Measurements from ENCODE around the gene SETD3. TPM values are rescaled to one million over a fixed set of nuclear protein-coding genes. Genes with fewer than 3 reads are reported as not detected.

Gene SETD3
- total and polyA plus RNA-seq, 9 donors = 27.9 to 133 (median 79.2) TPM

DNA sequence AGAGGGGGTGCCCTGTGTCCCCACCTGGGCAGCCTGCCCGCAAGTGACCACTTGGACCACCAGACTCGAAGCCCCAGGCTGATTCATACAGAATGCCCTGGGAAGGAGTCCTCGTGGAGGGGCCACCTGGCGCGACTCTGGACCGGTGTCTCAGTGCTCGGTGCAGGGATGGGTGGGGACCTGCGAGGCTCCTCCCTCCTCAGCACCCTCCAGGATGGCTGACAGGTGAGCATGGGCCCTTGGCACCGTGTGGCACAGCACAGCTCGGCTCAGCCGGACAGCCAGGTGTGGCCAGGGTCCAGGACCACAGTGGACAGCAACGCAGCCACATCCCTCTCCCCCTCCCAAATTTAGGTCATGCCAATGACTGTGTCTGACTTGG, 45.0 kb upstream of the SETD3 start:
- Histone ChIP-seq H3K27me3 (no peaks in the 10 kb centered on the region), H3K27ac (no peak overlapping the region), H3K4me1 (ENCODE audit: insufficient read depth) (peaks cover 18% of the 10 kb centered on the region), H3K36me3 (no peaks in the 10 kb centered on the region), H3K9me3 (no peaks in the 10 kb centered on the region), H3K4me3 (no peak overlapping the region)
- TF ChIP-seq POLR2A (IDR thresholded peaks at IDR 0.05) = no peak
- no peak for TF ChIP-seq EP300 (IDR thresholded peaks at IDR 0.05)
- TF ChIP-seq, protein P1, sequence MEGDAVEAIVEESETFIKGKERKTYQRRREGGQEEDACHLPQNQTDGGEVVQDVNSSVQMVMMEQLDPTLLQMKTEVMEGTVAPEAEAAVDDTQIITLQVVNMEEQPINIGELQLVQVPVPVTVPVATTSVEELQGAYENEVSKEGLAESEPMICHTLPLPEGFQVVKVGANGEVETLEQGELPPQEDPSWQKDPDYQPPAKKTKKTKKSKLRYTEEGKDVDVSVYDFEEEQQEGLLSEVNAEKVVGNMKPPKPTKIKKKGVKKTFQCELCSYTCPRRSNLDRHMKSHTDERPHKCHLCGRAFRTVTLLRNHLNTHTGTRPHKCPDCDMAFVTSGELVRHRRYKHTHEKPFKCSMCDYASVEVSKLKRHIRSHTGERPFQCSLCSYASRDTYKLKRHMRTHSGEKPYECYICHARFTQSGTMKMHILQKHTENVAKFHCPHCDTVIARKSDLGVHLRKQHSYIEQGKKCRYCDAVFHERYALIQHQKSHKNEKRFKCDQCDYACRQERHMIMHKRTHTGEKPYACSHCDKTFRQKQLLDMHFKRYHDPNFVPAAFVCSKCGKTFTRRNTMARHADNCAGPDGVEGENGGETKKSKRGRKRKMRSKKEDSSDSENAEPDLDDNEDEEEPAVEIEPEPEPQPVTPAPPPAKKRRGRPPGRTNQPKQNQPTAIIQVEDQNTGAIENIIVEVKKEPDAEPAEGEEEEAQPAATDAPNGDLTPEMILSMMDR (IDR thresholded peaks at IDR 0.05) = no peak
- peak in 1 of 5 donors; percentile 33 for DNase-seq
- WGBS, 3 donors = 92 to 96% (median 93%) methylated on average over 5 to 12 of the region's 12 CpGs
- intact Hi-C loops (cut with DNase I) = loop anchor here in 2 of 4 donors (5.0 to 10.0 kb wide), 2 partner anchors 37 to 359 kb away; no protein-coding TSS in a partner anchor

DNA sequence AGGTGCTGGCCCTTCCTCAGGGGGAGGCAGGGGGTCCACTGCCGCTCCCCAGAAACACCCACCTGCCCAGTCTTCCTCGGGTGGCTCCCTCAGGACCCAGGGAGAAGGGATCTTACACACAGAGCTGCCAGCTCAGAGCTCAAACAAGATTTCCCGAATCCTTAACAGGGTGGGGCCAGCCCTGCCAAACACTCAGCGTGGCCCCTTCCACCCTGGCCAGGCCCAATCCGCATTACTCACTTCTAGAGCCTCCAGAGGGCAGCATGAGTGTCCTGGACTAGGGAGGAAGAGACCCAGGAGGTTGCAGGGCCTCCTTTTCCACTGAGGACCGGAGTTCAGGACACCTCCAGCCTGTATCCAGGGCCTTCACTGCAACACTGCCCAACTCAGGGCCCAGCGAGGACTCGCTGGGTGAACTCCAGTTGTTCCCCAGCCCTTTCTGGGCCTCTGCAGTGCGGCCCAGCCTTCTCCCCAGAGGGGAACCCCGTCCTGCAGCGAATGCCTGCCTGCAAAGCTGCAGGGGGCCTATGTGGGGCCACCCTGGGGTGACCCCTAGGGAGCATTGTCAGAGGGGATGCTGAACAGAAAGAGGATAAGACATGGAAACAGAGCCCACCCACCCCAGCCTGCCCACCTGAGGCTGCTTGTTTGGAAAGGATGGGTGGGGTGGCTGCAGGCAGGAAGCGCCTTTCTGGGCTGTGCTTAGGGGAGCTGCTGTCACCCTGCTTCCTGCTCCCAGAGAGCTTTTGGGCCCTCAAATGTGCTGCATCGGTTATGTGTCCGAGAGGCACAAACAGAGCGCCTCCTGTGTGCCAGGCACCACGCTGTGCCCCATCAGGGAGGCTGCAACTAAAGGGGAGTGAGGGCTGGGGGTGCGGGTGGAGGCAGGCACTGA, 44.4 kb upstream of the SETD3 start:
- Histone ChIP-seq H3K4me3 (no peak overlapping the region), H3K4me1 (ENCODE audit: insufficient read depth) (peaks cover 18% of the 10 kb centered on the region), H3K27me3 (no peaks in the 10 kb centered on the region), H3K9me3 (no peaks in the 10 kb centered on the region), H3K36me3 (no peaks in the 10 kb centered on the region), H3K27ac (no peak overlapping the region)
- intact Hi-C loops (cut with DNase I) = loop anchor here in 3 of 4 donors (5.0 to 10.0 kb wide), 3 partner anchors 37 to 360 kb away; no protein-coding TSS in a partner anchor
- 72 to 80% (median 76%) methylated on average over 13 to 17 of the region's 17 CpGs for WGBS, 3 donors
- TF ChIP-seq, protein P1 (IDR thresholded peaks at IDR 0.05) = no peak
- TF ChIP-seq EP300 (IDR thresholded peaks at IDR 0.05) = no peak
- TF ChIP-seq POLR2A (IDR thresholded peaks at IDR 0.05) = no peak
- peak in 1 of 5 donors; percentile 35 for DNase-seq

DNA sequence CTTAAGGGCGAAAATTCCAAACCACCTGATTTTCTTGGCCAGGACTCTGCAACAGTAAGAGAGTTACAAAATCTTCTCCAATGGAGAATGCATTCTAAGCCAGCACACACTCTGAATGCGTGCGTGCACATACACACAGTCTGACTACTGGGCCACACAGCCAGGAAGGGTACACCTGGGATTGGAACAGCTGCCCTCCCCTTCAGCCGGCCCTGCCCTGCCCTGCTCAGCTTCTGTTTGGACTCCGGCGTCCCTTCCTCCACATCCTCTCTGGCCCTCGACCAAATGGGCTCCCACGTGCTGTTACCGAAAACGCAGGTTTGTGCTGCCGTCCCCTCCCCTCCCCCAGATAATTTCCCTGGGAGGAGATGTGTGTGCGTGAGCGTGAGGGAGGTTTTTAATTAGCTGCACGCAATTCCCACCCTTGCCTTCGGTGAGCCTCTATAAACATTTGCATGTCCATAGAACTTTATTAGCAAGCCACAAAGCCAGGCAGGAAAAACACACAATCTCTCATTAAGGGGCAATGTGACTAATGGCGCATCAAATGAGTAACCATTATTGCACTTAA, 43.5 kb upstream of the SETD3 start:
- Histone ChIP-seq H3K4me1 (ENCODE audit: insufficient read depth) (peaks cover 18% of the 10 kb centered on the region), H3K4me3 (no peak overlapping the region), H3K27me3 (no peaks in the 10 kb centered on the region), H3K9me3 (no peaks in the 10 kb centered on the region), H3K27ac (no peak overlapping the region), H3K36me3 (no peaks in the 10 kb centered on the region)
- TF ChIP-seq, protein P1 (IDR thresholded peaks at IDR 0.05) = no peak
- TF ChIP-seq EP300 (IDR thresholded peaks at IDR 0.05) = no peak
- no peak for TF ChIP-seq POLR2A (IDR thresholded peaks at IDR 0.05)
- DNase-seq = peak; percentile 49 to 73 (median 58)
- intact Hi-C loops (cut with DNase I) = loop anchor here in 2 of 4 donors (5.0 to 10.0 kb wide), 2 partner anchors 83 to 361 kb away; no protein-coding TSS in a partner anchor
- WGBS, 3 donors = 35 to 39% (median 36%) methylated on average over 16 of the region's 16 CpGs

DNA sequence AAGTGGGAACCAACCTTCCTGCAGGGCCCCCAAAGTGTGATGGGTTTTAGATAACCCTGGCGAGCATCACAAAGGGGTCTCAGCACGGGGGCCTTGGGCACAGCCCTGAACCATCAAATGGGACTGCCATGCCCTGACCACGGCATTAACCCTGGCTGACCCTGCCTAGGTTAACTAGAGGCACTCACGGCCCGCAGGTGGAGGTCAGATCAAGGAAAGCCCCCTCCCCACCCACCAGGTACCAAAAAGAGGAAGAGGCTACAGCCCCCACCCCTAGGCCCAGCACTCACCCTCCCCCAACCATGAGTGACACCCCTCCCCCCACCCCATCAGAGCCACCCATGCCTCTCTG, 43.0 kb upstream of the SETD3 start:
- intact Hi-C loops (cut with DNase I) = loop anchor here in 2 of 4 donors (5.0 to 10.0 kb wide), 2 partner anchors 84 to 361 kb away; no protein-coding TSS in a partner anchor
- 56 to 68% (median 62%) methylated on average over 5 of the region's 5 CpGs for WGBS, 3 donors
- TF ChIP-seq EP300 (IDR thresholded peaks at IDR 0.05) = no peak
- TF ChIP-seq, protein P1 (IDR thresholded peaks at IDR 0.05) = no peak
- no peak for TF ChIP-seq POLR2A (IDR thresholded peaks at IDR 0.05)

More for the DNA sequence above, 43.0 kb upstream of the SETD3 start:
- Histone ChIP-seq H3K9me3 (no peaks in the 10 kb centered on the region), H3K27me3 (no peaks in the 10 kb centered on the region), H3K36me3 (no peaks in the 10 kb centered on the region), H3K27ac (peak overlapping the region; percentile 47 to 54), H3K4me3 (no peak overlapping the region), H3K4me1 (ENCODE audit: insufficient read depth) (peaks cover 18% of the 10 kb centered on the region)
- DNase-seq = no peak

Measured in ovary (tissue), 9 donors.